K562 (cell line): ENCODE measurements around the gene DNAAF2. TPM values are rescaled to one million over a fixed set of nuclear protein-coding genes. Genes with fewer than 3 reads are reported as not detected.
A peak's percentile ranks its signal among the peaks of the same experiment; 100 is the strongest.

Source experiments
- CREB1 ChIP-seq, 2 experiments: sonication (generic) in 1 of 2; formaldehyde crosslinking in 1 of 2; IDR thresholded peaks; 2 replicates each; pipeline versions ENCODE4 v1.6.1 to v1.8.0; 2012 to 2022; ENCODE audit warnings: inconsistent platforms in 1 of 2, mild to moderate bottlenecking in 1 of 2, missing genetic modification reagents in 1 of 2, moderate library complexity in 1 of 2
- DACH1 ChIP-seq: fragments of 450-650 bp; IDR thresholded peaks from 2 replicates; pipeline ENCODE4 v1.6.1; 2018; ENCODE audit not compliant: partially characterized antibody
- HOXB6 ChIP-seq: fragments of 250-450 bp; sonication (Bioruptor Pico); IDR thresholded peaks from 2 replicates; pipeline ENCODE4 v1.5.1; 2022; ENCODE audit warnings: mild to moderate bottlenecking, borderline replicate concordance
- IFI16 ChIP-seq: fragments of 250-450 bp; sonication (Bioruptor Pico); IDR thresholded peaks from 2 replicates; pipeline ENCODE4 v2.1.2; 2022; ENCODE audit warnings: mild to moderate bottlenecking, inconsistent platforms
- MXD1 ChIP-seq: fragments of 250-450 bp; sonication (Bioruptor Pico); IDR thresholded peaks from 2 replicates; pipeline ENCODE4 v1.8.0; 2021; ENCODE audit warnings: borderline replicate concordance, mild to moderate bottlenecking, moderate library complexity; ENCODE audit not compliant: poor library complexity, severe bottlenecking
- NCOR1 ChIP-seq: fragments of 450-650 bp; IDR thresholded peaks from 2 replicates; pipeline ENCODE4 v1.6.1; 2016; ENCODE audit warnings: mild to moderate bottlenecking, moderate library complexity
- NFRKB ChIP-seq: fragments of 450-650 bp; IDR thresholded peaks from 2 replicates; pipeline ENCODE4 v1.6.1; 2016; ENCODE audit warnings: low read depth
- NR2C2 ChIP-seq, 2 experiments: fragments of 200-800 bp in 1 of 2; sonication (Bioruptor generic) in 1 of 2; sonication (generic) in 1 of 2; formaldehyde crosslinking in 1 of 2; IDR thresholded peaks; 2 replicates each; pipeline versions ENCODE4 v1.6.1 to v1.8.0; 2016 to 2022; ENCODE audit warnings: mild to moderate bottlenecking in 1 of 2, missing compliant biosample characterization in 1 of 2, missing genetic modification characterization in 1 of 2, missing genetic modification reagents in 1 of 2
- REST ChIP-seq, 2 experiments: fragments of 450-650 bp; formaldehyde crosslinking in 1 of 2; IDR thresholded peaks; 2 replicates each; pipeline versions ENCODE4 v1.4.0 to v1.6.1; 2014 to 2020; ENCODE audit warnings: mild to moderate bottlenecking in 2 of 2, borderline replicate concordance in 1 of 2, low read depth in 1 of 2
- SETDB1 ChIP-seq: IDR thresholded peaks from one replicate; pipeline ENCODE4 v1.6.1; 2012; ENCODE audit warnings: low read length, control low read depth, inconsistent platforms
- ZNF41 ChIP-seq: fragments of 250-450 bp; sonication (Bioruptor Pico); conservative IDR thresholded peaks from 2 replicates; pipeline ENCODE4 v1.4.0; 2020; ENCODE audit warnings: mild to moderate bottlenecking
- ZNF77 ChIP-seq: fragments of 250-450 bp; sonication (Bioruptor Pico); IDR thresholded peaks from 2 replicates; pipeline ENCODE4 v1.5.0; 2020
- polyA plus RNA-seq, 8 experiments: library from polyadenylated mRNA; depleted of rRNA in 4 of 8; stranded (reverse) in 5 of 8; unstranded in 3 of 8; fragments of >200 nt; fragmentation: Nextera tagmentation in 2 of 8; fragmentation: Illumina TruSeq in 1 of 8; extraction: Ambion mirVana in 2 of 8; extraction: Trizol in 1 of 8; gene quantifications; 2 replicates each; pipeline versions ENCODE4 v1.2.1 to v1.2.3, GENCODE V29; 2011 to 2014; ENCODE audit warnings: inconsistent platforms in 1 of 8, missing spikeins in 1 of 8
- total RNA-seq, 7 experiments: library from RNA; depleted of rRNA in 6 of 7; stranded (reverse); fragments of >200 nt in 6 of 7; fragmentation: Illumina TruSeq in 2 of 7; extraction: Trizol in 2 of 7; gene quantifications; 2 replicates each; pipeline versions ENCODE4 v1.2.1 to v1.2.3, GENCODE V29; 2011 to 2021; ENCODE audit warnings: low replicate concordance in 1 of 7
- TF ChIP-seq, protein P1 (sequence below): fragments of 450-650 bp; formaldehyde crosslinking; IDR thresholded peaks from 2 replicates; pipeline ENCODE4 v1.4.0; 2020; ENCODE audit warnings: mild to moderate bottlenecking, moderate library complexity
- TF ChIP-seq, protein P2 (sequence below): sonication (generic); IDR thresholded peaks from 2 replicates; pipeline ENCODE4 v1.6.1; 2016

Gene DNAAF2
- total and polyA plus RNA-seq, 9 of the 15 experiments (the other 6 are each of a cell fraction or from before 2014, with no cell fraction given) = 2.4 to 14.6 (median 11.1) TPM

DNA sequence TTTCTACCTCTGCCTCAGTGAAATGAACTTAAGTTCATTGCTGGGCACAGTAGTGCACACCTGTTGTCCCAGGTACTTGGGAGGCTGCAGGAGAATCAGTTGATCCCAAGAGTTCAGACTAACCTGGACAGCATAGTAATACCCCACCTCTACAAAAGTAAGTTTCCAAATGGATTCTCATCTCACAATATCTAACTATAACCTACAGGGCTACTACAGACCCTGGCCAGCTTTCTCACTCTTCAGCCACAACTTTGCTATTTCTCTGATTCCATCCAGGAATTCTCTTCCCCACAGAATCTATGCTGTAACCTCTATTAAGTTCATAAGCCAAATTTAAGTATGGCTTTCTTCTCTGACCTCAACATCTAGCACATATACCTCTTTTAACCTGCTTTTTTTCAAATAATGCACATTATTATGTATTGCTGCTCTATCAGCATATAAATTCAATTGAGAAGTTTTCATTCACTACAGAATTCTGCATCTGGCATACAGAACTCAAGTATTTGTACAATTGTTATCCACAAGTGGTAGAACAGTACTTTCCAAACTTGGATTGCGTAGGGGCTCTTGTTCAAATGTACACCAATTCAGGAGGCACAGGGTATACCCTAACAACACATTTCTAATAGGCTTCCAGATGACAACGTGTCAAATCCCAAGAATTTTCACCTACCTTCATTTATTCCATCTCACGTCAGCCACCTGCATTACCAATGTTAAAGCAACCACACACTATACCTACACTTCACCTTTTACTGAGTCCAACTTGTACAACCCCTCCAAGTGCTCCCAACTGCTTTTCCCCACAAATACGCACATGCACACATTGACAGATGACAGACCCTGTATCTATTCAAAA is 52.7 kb downstream of the DNAAF2 start (continued):
- TF ChIP-seq CREB1 (IDR thresholded peaks at IDR 0.05) = no peak
- TF ChIP-seq CREB1 (CRISPR knock-in tag; IDR thresholded peaks at IDR 0.05) = no peak
- TF ChIP-seq, protein P1, sequence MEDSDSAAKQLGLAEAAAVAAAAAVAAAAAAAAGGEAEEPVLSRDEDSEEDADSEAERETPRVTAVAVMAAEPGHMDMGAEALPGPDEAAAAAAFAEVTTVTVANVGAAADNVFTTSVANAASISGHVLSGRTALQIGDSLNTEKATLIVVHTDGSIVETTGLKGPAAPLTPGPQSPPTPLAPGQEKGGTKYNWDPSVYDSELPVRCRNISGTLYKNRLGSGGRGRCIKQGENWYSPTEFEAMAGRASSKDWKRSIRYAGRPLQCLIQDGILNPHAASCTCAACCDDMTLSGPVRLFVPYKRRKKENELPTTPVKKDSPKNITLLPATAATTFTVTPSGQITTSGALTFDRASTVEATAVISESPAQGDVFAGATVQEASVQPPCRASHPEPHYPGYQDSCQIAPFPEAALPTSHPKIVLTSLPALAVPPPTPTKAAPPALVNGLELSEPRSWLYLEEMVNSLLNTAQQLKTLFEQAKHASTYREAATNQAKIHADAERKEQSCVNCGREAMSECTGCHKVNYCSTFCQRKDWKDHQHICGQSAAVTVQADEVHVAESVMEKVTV = no peak
- no peak for TF ChIP-seq SETDB1
- TF ChIP-seq NCOR1 = 0 out of 2 replicates have a peak, but pooled peaks have one; percentile 15
- no peak for TF ChIP-seq REST (IDR thresholded peaks at IDR 0.05; ENCODE audit: borderline replicate concordance)
- TF ChIP-seq REST (CRISPR knock-in tag; IDR thresholded peaks at IDR 0.05; ENCODE audit: low read depth) = no peak
- TF ChIP-seq NR2C2 (CRISPR knock-in tag; IDR thresholded peaks at IDR 0.05) = no peak
- no peak for TF ChIP-seq NR2C2 (tag; IDR thresholded peaks at IDR 0.05)
- TF ChIP-seq IFI16 (CRISPR knock-in tag) = no peak
- no peak for TF ChIP-seq ZNF41
- TF ChIP-seq MXD1 (CRISPR knock-in tag) = no peak
- no peak for TF ChIP-seq NFRKB
- TF ChIP-seq, protein P2, sequence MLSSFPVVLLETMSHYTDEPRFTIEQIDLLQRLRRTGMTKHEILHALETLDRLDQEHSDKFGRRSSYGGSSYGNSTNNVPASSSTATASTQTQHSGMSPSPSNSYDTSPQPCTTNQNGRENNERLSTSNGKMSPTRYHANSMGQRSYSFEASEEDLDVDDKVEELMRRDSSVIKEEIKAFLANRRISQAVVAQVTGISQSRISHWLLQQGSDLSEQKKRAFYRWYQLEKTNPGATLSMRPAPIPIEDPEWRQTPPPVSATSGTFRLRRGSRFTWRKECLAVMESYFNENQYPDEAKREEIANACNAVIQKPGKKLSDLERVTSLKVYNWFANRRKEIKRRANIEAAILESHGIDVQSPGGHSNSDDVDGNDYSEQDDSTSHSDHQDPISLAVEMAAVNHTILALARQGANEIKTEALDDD = no peak
- no peak for TF ChIP-seq HOXB6
- 0 out of 2 replicates have a peak, but pooled peaks have one; percentile 21 for TF ChIP-seq ZNF77 (CRISPR knock-in tag)
- TF ChIP-seq DACH1 = no peak
